Esophagus squamous epithelium (tissue), 5 donors: ENCODE measurements around the gene AKAP3. TPM values are rescaled to one million over a fixed set of nuclear protein-coding genes. Genes with fewer than 3 reads are reported as not detected.

Experiments
- DNase-seq: peaks from one replicate; lab custom pipeline; 2025; lab: John Stamatoyannopoulos, UW
- H3K27ac ChIP-seq, 4 donors: fragments of 200-600 bp; sonication (generic); one replicate each; pipeline ENCODE4 v1.5.1; 2016 to 2019; ENCODE audit warnings: mild to moderate bottlenecking in 1 of 4
- H3K27me3 ChIP-seq, 4 donors: fragments of 200-600 bp; sonication (generic); 1 replicate in 3 of 4; 2 replicates in 1 of 4; pipeline versions ENCODE4 v1.5.1 to v1.6.0; 2017 to 2021; ENCODE audit warnings: antibody characterized with exemption in 1 of 4
- H3K36me3 ChIP-seq, 3 donors: fragments of 200-600 bp; sonication (generic); one replicate each; pipeline ENCODE4 v1.5.1; 2016 to 2019
- H3K4me1 ChIP-seq, 3 donors: fragments of 200-600 bp; sonication (generic); one replicate each; pipeline ENCODE4 v1.5.1; 2017 to 2019
- H3K4me3 ChIP-seq, 4 donors: fragments of 200-600 bp; sonication (generic); 1 replicate in 3 of 4; 2 replicates in 1 of 4; pipeline ENCODE4 v1.5.1; 2016 to 2019; ENCODE audit warnings: mild to moderate bottlenecking in 2 of 4, moderate library complexity in 1 of 4
- H3K9me3 ChIP-seq, 3 donors: fragments of 200-600 bp; sonication (generic); one replicate each; pipeline ENCODE4 v1.5.1; 2016 to 2019
- POLR2A ChIP-seq, 4 donors: fragments of 450-650 bp; IDR thresholded peaks; one replicate each; pipeline ENCODE4 v1.6.1; 2017; ENCODE audit warnings: antibody characterized with exemption in 4 of 4, mild to moderate bottlenecking in 4 of 4, moderate library complexity in 3 of 4
- WGBS, 2 donors: methylation state at CpG; one replicate each; pipeline ENCODE4 v1.1.5; 2018; 5-methylcytosine and 5-hydroxymethylcytosine counted together
- intact Hi-C: fragments of 100-400 bp; cut with DNase I; formaldehyde crosslinking; loops from one replicate; pipeline ENCODE4 v1.15.0; 2022
- total RNA-seq, 4 donors: library from RNA; depleted of rRNA; stranded (reverse); fragments of >200 nt; gene quantifications; one replicate each; pipeline ENCODE4 v1.1.0, GENCODE V29; 2016
- TF ChIP-seq, protein P1 (sequence below), 6 experiments: fragments of 450-650 bp in 4 of 6; fragments of 200-600 bp in 2 of 6; sonication (generic) in 2 of 6; IDR thresholded peaks; one replicate each; pipeline ENCODE4 v1.5.1; 2016 to 2019; ENCODE audit warnings: antibody characterized with exemption in 6 of 6, mild to moderate bottlenecking in 4 of 6, moderate library complexity in 4 of 6
- donor health status: DM: yes; HTN: yes; CAD: no.

The AKAP3 gene
- total RNA-seq, 4 donors from 2014 or later = 0.97 to 2.6 (median 1.4) TPM

DNA sequence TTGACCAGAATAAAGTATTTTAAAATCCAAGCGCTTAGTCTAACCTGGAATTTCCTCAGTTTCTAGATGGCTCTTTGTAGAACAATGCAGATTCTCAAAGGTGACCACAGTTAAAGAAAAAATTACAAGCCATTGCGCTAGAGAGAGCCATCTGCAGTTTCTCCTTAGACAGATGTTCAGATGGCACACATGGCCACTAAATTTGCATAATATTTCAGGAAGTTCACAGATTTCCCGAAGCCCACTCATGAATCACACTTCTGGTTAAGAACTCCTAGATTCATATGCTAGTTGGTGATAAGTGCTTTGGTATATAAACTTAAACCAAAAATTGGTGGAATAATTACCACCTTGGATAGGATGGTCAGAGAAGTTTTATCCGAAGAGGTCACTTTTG lies 749 bp downstream of the AKAP3 start:
- intact Hi-C loops = no loop called here
- Histone ChIP-seq H3K27ac (peak overlapping the region; percentile 90 to 94 (median 91)), H3K27me3 (no peaks in the 10 kb centered on the region), H3K4me1 (peaks cover 0 to 44% (median 12%) of the 10 kb centered on the region in 3 donors), H3K36me3 (no peaks in the 10 kb centered on the region), H3K4me3 (peak overlapping the region; percentile 60 to 92 (median 81)), H3K9me3 (no peaks in the 10 kb centered on the region)
- no peak for TF ChIP-seq POLR2A (IDR thresholded peaks at IDR 0.05)
- TF ChIP-seq, protein P1, sequence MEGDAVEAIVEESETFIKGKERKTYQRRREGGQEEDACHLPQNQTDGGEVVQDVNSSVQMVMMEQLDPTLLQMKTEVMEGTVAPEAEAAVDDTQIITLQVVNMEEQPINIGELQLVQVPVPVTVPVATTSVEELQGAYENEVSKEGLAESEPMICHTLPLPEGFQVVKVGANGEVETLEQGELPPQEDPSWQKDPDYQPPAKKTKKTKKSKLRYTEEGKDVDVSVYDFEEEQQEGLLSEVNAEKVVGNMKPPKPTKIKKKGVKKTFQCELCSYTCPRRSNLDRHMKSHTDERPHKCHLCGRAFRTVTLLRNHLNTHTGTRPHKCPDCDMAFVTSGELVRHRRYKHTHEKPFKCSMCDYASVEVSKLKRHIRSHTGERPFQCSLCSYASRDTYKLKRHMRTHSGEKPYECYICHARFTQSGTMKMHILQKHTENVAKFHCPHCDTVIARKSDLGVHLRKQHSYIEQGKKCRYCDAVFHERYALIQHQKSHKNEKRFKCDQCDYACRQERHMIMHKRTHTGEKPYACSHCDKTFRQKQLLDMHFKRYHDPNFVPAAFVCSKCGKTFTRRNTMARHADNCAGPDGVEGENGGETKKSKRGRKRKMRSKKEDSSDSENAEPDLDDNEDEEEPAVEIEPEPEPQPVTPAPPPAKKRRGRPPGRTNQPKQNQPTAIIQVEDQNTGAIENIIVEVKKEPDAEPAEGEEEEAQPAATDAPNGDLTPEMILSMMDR (IDR thresholded peaks at IDR 0.05) = no peak
- DNase-seq = no peak
- WGBS, 2 donors = 25 to 31% methylated on average over 4 of the region's 4 CpGs

DNA sequence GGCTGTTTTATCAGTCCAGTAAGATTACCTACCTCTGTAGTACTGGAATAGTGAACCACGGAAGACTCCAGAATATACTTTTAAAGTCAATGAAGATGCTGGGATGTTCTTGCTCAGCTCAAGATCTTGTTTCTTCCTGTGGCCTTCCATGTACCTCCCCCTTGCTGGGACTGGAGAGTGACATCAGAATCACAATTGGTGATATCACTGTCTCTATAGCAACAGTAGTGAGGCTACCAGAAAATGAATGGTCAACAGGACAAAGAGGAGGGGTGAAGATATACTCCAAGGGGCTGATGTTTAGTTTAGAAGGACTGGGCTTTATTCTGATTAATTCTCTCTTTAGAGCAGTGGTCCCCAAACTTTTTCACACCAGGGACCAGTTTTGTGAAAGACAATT lies 3.8 kb downstream of the AKAP3 start:
- no peak for DNase-seq
- Histone ChIP-seq H3K27me3 (no peaks in the 10 kb centered on the region), H3K36me3 (no peaks in the 10 kb centered on the region), H3K4me1 (peaks cover 0 to 15% (median 9%) of the 10 kb centered on the region in 3 donors), H3K4me3 (no peak overlapping the region), H3K27ac (no peak overlapping the region), H3K9me3 (no peaks in the 10 kb centered on the region)
- WGBS, 2 donors = 78 to 92% methylated on average over 1 of the region's 1 CpG
- TF ChIP-seq, protein P1 (IDR thresholded peaks at IDR 0.05) = no peak
- TF ChIP-seq POLR2A (IDR thresholded peaks at IDR 0.05) = no peak
- intact Hi-C loops = no loop called here

DNA sequence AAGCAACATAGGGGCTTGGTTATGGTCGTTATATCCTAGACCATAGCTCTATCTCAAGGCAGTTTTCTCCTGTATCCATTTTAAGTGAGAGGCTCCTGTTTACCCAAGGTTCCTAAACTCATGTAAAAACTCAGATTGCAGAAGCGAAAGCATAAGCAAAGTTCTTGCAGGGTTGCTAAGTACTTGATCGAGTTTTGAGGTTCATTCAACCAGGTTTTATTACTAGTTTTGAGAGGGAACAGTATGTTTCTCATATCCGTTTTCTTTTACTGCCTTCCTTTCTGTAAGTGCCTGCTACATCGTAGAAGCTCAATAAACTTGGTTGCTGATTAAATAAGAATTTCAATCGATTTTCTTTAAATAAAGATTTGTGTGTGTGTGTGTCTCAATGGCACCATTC lies 5.1 kb downstream of the AKAP3 start:
- Histone ChIP-seq H3K4me3 (no peak overlapping the region), H3K36me3 (no peaks in the 10 kb centered on the region), H3K4me1 (peaks cover 0 to 9% (median 4%) of the 10 kb centered on the region in 3 donors), H3K27me3 (no peaks in the 10 kb centered on the region), H3K27ac (no peak overlapping the region), H3K9me3 (no peaks in the 10 kb centered on the region)
- TF ChIP-seq POLR2A (IDR thresholded peaks at IDR 0.05) = no peak
- TF ChIP-seq, protein P1 (IDR thresholded peaks at IDR 0.05) = no peak
- 73 to 77% methylated on average over 6 of the region's 6 CpGs for WGBS, 2 donors
- no peak for DNase-seq
- intact Hi-C loops = no loop called here

DNA sequence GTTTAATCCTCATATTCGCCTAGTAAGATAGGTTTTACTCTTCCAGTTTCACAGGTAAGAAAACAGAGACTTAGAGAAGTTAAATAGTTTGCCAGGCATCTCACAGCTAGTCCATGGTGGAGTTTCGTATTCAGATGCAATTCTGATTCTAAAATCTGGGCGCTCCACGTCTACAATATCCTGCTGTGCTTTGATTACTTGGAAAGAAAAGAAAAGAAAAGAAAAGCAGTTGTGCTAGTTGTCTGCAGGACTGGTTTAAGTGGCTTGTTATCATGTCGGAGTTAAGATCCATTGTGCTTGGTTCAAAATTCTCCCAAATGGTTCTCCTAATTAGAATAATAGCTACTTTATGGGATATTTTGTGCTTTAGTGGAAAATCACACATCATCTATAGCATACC lies 18.6 kb downstream of the AKAP3 start:
- Histone ChIP-seq H3K27me3 (peaks cover 0 to 31% (median 0%) of the 10 kb centered on the region in 4 donors), H3K4me1 (no peaks in the 10 kb centered on the region), H3K27ac (no peak overlapping the region), H3K4me3 (no peak overlapping the region), H3K36me3 (no peaks in the 10 kb centered on the region), H3K9me3 (no peaks in the 10 kb centered on the region)
- TF ChIP-seq, protein P1 (IDR thresholded peaks at IDR 0.05) = no peak
- TF ChIP-seq POLR2A (IDR thresholded peaks at IDR 0.05) = no peak
- 66 to 81% methylated on average over 5 of the region's 5 CpGs for WGBS, 2 donors
- intact Hi-C loops = no loop called here
- no peak for DNase-seq

DNA sequence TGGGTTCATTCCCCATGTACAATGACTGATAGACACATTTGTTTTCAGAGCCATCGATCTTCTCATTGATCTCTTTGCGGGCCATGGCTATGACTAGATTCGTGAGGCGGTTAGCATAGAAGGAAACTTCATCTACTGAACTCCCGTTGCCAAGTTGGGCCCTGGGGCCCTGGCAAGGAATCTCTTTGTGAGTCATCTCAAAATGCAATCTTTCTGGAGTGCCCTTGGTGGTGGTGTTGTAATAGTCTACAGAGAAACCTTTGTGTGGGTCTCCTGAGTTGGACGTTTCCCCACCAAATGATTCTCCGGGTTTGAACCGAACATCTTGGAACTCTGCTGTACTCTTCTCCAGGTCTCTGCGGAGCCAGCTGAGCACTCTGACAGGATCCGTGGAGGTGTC lies 20.4 kb downstream of the AKAP3 start:
- H3K9me3 ChIP-seq = no peaks in the 10 kb centered on the region

More for the DNA sequence above, 20.4 kb downstream of the AKAP3 start:
- H3K4me1 ChIP-seq = no peaks in the 10 kb centered on the region
- DNase-seq = no peak
- peaks cover 0 to 34% (median 0%) of the 10 kb centered on the region in 4 donors for H3K27me3 ChIP-seq
- H3K36me3 ChIP-seq = no peaks in the 10 kb centered on the region
- intact Hi-C loops = no loop called here
- H3K27ac ChIP-seq = no peak overlapping the region
- TF ChIP-seq, protein P1 (IDR thresholded peaks at IDR 0.05) = no peak
- TF ChIP-seq POLR2A (IDR thresholded peaks at IDR 0.05) = no peak
- 83 to 87% methylated on average over 9 of the region's 10 CpGs for WGBS, 2 donors
- no peak overlapping the region for H3K4me3 ChIP-seq
